ENCODE results near the gene ZNF532.
A peak's percentile ranks its signal among the peaks of the same experiment; 100 is the strongest.
"Not testable (repeated sequence)": the region's sequence is repeated elsewhere in the genome, so short reads cannot be mapped to it uniquely, and the experiment has no call there.

Gene ZNF532, protein sequence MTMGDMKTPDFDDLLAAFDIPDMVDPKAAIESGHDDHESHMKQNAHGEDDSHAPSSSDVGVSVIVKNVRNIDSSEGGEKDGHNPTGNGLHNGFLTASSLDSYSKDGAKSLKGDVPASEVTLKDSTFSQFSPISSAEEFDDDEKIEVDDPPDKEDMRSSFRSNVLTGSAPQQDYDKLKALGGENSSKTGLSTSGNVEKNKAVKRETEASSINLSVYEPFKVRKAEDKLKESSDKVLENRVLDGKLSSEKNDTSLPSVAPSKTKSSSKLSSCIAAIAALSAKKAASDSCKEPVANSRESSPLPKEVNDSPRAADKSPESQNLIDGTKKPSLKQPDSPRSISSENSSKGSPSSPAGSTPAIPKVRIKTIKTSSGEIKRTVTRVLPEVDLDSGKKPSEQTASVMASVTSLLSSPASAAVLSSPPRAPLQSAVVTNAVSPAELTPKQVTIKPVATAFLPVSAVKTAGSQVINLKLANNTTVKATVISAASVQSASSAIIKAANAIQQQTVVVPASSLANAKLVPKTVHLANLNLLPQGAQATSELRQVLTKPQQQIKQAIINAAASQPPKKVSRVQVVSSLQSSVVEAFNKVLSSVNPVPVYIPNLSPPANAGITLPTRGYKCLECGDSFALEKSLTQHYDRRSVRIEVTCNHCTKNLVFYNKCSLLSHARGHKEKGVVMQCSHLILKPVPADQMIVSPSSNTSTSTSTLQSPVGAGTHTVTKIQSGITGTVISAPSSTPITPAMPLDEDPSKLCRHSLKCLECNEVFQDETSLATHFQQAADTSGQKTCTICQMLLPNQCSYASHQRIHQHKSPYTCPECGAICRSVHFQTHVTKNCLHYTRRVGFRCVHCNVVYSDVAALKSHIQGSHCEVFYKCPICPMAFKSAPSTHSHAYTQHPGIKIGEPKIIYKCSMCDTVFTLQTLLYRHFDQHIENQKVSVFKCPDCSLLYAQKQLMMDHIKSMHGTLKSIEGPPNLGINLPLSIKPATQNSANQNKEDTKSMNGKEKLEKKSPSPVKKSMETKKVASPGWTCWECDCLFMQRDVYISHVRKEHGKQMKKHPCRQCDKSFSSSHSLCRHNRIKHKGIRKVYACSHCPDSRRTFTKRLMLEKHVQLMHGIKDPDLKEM (N-terminal part only)

DNA sequence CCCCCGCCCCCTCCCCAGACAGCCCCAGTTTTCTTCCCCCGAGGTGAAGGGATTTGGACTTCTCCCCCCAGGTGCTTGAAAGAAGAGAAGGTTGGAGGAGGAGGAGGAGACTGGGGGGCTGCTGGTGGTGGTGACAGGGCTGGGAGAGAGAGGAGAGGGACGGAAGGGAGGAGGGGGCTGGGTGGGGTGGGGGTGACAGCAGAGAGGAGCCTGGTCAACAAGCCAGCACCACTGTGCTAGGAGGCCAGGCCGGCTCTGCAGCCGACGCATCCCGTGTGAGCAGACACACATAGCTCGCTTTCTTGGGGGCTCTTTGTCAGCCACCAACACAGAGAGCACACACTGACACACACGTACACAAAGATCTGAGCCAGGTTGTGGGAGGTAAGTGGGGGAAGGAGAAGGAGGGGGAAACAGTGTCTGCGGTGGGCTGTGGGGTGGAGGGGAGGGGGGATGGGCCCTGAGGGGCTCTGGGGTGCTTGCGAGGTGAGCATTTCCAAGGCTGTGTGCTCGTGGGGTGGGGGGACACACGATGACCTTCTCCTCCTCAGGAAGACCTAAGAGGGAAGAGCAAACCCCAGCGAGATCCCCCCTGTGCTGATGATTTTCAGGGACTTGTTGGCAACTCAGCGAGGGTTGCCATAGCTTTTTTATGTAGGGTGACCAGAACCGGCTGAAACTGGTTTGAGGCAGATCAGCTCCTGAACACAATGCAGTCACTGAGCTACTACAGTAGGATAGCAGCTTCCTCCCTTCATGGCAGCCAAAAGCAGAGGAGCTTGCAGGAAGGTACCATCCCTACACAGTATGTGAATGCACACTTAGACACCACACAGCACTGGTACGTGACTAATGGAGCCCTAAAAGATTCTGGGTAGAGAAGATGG is at the start of gene ZNF532:
Gene ZNF532 (plus strand): TSS at position 732 of the 887 bp plus-strand sequence. CDS start 53,411 bp downstream, outside the sequence.
- DNase-seq = peak; percentile 15

DNA sequence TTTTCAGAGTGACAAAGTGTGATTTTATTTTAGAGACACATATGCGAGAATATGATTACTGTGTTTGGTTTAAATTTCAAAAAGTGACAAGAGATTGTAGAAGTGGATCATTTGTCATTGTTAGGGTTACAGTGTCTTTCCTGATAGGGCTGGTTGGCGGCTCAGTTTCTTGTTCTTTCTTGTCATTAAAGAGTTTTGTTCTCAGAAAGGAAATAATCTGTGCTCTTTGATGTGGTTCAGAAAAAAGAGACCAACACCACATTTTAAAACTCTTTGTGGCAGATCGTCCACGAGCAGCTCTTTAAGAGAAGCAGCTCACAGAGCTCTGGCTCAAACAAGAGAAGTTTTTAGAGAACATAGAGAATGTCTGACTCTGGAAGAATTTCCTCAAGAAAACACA is 45.6 kb upstream of the ZNF532 start:
- DNase-seq = peak; percentile 5

DNA sequence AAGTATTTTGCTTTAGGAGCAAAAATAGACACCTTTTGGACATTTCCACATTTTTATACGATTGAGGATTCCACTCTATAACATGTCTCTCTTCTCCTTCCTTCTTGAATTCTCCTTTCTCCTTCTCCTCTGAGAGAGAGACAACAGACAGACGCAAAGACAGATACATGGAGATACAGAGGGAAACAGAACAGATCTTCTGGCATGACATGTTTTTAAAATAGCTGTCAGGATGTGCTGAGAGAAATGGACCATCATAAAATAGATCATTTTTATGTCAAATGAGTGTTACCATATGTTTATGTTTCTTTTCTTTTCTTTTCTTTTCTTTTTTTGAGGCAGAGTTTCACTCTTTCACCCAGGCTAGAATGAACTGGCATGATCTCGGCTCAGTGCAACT is 44.4 kb upstream of the ZNF532 start:
- no peak for DNase-seq

DNA sequence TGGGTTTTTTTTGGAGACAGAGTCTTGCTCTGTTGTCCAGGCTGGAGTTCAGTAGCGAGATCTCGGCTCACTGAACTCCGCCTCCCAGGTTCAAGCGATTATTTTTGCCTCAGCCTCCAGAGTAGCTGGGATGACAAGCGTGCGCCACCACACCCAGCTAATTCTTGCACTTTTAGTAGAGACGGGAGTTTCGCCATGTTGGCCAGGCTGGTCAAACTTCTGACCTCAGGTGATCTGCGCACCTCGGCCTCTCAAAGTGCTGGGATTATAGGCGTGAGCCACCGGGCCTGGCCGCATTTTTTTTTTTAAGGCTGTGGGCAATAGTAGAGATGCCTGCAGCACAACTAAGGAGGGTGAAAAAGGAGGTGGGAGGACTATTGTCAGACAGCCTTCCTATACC is 41.7 kb upstream of the ZNF532 start:
- DNase-seq = no peak

DNA sequence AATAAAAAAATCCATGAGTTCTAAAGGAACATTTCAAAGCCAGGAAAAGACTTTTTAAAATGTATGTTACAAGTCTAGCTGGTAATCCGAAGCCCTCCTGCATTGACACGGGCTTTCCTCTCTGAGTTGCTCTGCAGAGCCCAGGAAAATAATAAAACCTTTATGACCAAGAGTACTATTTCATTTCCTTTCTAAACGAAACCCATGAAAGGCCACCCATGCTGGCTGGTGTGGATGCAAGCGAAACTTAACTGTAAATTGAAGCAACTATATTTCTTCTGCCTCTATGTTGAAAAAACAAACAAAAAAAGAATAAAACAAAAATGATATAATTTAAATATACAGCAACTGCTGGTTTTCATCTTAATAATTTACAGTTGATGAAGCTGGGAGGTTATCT is 41.3 kb upstream of the ZNF532 start:
- DNase-seq = no peak

DNA sequence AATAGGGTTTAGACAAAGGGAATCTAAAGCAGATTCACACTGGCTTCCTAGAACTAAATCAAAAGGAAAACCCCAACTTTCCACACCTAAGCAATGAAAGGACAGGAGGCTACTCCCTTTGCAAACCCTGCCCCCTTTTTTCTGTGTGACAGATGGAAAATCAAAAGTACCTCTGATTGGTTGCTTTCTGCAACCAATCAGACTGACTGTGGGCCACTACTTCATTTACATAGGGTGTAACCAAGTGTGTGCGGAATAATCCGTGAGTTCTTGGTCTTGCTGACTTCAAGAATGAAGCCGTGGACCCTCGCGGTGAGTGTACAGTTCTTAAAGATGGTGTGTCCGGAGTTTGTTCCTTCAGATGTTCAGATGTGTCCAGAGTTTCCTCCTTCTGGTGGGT is 37.8 kb upstream of the ZNF532 start:
- DNase-seq = not testable (repeated sequence)

DNA sequence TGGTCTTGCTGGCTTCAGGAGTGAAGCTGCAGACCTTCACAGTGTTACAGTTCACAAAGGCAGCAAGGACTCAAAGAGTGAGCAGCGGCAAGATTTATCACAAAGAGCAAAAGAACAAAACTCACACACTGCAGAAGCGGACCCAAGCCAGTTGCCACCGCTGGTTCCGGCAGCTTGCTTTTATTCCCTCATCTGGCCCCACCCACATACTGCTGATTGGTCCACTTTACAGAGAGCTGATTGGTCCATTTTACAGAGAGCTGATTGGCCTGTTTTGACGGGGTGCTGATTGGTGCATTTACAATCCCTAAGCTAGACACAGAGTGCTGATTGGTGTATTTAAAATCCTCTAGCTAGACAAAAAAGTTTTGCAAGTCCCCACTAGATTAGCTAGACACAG is 37.2 kb upstream of the ZNF532 start:
- no peak for DNase-seq

DNA sequence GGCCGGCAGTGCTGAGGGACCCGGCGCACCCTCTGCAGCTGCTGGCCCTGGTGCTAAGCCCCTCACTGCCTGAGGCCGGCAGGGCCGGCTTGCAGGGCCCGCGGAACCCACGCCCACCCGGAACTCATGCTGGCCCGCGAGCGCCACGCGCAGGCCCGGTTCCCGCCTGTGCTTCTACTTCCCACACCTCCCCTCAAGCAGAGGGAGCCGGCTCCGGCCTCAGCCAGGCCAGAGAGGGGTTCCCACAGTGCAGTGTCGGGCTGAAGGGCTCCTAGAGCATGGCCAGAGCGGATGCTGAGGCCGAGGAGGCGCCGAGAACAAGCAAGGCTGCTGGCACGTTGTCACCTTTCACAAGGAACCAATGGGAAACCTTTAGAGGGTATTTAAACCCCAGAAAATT is 36.8 kb upstream of the ZNF532 start:
- DNase-seq = no peak

DNA sequence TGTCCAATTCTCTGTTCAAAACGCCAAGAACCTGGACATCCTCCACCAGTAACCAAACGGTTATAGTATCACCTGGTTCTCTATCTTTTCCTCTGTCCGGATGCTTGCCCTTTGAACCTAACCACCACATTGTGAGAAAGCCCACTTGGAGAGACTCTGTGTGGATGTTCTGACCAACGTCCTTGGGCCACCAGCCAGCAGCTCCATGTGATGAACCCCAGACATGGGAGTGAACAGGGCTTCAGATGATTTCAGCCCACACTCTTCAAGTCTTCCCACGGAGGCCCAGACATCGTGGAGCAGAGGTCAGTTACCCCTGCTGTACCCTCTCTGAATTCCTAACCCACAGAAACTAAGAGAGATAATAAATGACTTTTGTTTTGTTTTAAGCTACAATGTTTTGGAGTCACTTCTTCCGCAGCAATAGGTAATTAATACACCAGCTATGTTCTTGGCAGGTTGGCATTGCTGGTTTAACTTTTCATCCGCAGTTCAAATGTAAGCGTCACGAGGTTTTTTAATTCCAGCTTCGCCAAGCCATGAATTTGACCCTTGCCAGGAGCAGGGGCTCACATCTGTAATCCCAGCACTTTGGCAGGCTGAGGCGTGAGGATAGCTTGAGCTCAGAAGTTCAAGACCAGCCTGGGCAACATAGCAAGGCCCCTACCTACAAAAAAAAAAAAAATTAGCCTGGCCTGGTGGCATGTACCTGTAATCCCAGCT is 36.1 kb upstream of the ZNF532 start:
- no peak for DNase-seq

DNA sequence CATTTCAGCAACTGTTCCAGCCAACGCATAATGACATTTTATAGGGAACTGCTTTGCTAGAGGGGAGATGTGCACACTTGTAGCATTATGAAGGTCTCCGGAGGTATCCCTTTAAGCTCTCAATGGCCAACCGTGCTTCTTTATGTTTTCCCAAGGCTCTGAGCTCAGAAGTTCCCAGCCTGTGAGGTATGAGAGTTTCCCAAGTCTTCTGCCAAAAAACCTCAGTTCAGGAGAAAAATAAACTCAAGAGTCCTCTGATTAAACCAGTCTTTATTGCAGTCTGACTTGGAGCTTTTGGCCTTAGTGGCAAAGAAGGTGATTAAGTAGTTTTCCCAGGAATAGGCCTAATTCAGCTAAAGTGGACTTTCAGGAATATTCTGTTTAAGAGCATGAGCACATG is 35.4 kb upstream of the ZNF532 start:
- no peak for DNase-seq

DNA sequence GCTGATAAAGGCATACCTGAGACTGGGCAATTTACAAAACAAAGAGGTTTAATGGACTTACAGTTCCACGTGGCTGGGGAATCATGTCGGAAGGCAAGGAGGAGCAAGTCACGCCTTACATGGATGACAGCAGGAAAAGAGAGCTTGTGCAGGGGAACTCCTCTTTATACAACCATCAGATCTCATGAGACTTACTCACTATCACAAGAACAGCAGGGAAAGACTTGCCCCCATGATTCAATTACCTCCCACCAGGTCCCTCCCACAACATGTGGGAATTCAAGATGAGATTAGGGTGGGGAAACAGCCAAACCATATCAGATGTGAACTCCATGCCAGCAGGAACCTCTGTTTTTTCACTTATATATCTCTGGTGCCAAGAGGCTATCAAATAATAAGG is 34.8 kb upstream of the ZNF532 start:
- not testable (repeated sequence) for DNase-seq

DNA sequence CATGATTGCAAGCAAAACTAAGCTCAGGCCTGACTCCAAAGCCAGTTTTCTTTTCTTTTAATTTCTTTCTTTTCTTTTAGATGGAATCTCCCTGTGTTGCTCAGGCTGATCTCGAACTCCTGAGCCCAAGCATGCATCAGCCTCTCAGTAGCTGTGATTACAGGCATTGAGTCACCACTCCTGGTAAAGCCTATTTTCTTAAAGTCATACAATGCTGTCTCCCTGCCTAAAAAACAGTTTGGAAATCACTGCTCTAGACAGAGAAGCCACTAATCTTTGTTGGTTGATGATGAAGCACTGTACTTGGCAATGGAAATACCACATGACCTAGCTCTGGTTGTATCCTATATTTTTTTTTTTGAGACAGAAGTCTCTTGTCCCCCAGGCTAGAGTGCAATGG is 33.1 kb upstream of the ZNF532 start:
- DNase-seq = no peak

DNA sequence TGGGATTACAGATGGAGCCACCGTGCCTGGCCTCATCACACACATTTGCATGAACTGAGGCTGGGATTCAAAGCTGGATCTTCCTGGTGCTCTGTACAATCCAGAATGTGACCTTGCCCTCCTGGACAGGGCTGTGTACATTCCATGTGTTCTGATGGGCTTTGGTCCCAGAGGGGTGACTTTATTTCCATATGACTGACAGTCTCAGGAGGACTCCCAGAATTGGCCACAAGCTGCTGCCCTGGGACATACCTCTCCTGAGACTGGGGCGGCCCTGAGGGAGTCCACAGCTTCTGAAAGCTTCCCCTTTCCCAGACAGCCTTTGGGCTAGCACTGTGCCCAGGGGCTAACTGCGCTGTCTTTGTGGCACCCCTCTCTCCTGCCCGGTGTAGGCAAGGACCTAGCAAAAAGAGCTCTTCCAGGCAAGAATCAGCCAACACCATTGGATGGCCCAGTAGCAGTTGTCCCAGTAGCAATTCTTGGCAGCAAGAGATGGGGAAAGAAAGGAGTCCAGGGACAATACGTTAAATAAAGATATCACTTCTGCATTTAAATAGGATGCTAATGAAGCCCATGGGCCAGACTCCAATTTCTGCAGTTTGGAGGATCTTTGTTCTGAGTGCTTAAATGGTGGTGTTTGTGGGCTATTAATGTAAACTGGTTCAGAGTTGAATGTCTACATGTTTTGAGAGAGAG is 26.4 kb upstream of the ZNF532 start:
- no peak for DNase-seq

DNA sequence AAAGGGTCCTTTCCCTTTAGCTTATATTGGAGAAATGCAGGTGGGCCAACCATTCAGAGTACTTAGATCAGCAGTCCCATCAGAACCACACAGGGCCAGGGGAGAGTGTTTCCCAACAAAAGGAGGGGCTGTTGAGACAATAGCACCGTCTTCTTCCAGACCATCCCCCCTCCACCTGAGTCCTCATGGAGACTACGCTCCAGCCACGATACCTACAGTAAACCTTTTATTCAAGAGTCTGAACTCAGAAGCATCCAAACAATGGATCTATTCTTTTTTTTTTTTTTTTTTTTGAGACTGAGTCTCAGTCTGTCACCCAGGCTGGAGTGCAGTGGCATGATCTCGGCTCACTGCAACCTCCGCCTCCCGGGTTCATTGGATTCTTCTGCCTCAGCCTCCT is 25.7 kb upstream of the ZNF532 start:
- no peak for DNase-seq

DNA sequence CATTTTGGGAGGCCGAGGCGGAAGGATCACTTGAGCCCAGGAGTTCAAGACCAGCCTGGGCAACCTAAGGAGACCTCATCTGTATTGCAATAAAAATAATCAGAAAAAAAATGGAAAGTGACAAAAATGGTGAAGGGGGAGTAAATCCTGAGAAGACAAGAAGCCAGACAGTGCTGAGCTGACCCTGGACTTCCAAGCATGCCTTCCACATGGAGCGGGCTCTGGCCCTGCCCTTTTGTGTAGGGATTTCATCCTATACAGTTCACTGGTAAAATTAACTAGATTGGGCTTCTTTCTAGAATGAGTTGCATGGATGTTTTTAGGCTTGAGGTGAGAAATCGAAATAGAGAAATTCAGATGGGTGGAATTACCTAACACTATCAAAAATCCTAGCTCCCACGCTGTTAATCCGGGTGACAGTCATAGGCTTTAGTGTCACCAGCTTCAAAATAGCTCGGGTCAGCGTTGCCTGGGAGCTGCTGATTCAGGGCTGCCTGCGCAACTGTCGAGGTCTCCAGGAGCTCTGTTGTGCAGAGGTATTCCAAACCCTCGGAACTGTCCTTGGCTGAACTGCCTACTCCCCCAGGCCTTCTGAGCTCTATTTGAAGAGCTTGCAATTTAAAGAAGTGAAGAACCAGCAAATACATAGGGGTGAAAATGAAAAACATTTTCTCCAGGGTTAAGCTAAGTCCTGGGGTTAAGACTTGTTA is 21.5 kb upstream of the ZNF532 start:
- DNase-seq = no peak

DNA sequence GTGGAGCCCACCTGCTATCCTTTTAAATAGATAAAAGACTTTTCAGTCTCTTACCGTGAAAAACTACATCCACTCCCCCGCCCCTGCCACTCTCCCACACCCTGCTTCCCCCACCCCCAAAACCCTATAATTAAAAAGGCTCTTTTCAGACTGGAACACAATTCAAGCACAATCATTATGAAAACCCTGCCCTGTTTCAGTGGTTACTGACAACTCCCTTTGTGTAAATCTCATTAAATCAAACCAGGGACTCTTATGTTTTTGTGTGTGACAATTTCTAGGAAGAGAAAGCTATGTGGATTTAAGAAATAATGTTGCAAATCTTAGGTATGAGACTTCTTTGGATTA is 21.0 kb upstream of the ZNF532 start:
- DNase-seq = no peak

DNA sequence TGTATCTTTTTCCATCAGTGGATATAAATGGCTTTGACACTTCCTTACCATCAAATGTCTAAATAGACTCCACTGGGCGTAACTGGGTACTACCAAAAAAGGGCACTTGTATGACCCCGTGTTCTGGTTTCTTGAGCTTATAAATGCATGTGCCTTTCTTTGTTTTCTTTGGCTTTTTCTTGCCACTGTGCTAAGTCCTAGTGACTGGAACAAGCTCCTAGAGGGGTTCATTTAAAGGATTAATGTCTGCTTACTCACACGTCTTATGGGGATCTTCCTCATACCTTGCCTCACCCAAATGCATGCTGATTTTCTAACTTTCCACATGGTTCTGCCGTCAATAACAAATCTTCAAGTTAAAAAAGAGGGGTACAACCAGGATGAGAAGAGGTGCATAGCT is 19.8 kb upstream of the ZNF532 start:
- DNase-seq = no peak

DNA sequence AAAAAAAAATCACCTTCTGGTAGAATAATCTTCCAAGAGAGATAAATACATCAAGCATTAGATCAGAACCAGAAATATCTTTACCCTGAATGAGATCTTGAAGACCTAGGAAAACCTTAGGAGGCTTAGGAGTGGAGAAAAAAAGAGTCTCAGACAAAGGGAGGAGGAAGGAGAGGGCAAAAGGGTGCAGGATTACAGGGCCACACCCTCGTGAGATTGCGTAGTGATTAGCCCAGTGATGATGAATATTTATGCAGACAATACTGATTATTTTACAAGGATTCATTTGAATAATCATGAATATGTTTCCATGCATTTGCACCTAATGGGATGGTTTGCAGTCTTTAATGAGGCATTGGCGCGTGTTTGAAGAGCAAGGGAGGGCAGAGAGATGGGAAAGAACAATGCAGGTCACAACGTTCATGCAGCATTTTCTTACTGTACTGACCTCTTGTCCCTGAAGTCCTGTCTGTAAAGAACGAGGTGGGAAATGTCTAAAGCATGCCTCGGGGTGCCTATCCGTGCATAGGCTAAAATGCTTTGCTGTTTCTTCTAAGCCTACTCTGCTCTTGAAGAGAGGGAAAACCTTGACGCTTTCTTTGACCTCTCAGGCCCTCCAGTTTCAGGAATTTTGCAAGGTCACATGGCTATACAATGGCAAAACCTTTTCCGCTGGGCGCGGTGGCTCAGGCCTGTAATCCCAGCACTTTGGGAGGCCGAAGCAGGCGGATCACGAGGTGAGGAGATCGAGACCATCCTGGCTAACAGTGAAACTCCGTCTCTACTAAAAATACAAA is 18.6 kb upstream of the ZNF532 start:
- no peak for DNase-seq

DNA sequence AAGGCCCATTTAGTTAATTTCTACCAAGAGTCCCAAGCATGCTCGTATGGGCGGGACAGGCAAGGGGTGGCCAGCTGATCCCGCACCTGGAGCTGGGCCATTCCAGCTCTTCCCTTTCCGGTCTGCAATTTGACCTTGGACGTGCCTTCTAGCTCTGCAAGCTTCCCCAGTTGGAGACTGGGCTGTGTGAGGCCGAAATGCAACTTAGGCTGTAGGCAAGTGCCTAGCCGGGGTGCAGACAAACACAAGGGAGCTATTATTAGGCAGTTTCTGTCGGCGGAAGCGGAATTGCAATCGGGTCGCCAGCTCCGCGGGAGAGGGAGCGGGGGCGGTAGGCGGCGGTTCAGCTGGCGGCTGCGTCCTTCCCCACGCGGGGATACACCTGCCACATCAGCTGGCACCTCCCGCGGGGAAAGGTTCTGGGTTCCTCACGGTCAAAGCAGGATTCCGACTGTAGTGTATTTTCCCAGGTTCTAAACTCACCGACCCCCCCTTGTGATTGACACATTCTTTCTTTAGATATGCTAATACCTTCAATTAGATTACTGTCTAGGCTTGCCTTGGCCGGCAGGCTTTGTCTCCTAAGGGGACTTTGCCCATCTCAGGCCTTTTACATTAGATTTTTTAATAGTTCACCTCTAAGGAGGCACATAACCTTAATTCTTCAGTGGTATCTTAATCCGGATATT is 17.1 kb upstream of the ZNF532 start:
- DNase-seq = peak; percentile 22

All from activated CD4-positive, alpha-beta T cell treated with anti-CD3 and anti-CD28 coated beads for 48 hours (primary cell).